ENCODE data around the gene QRFP.

DNA sequence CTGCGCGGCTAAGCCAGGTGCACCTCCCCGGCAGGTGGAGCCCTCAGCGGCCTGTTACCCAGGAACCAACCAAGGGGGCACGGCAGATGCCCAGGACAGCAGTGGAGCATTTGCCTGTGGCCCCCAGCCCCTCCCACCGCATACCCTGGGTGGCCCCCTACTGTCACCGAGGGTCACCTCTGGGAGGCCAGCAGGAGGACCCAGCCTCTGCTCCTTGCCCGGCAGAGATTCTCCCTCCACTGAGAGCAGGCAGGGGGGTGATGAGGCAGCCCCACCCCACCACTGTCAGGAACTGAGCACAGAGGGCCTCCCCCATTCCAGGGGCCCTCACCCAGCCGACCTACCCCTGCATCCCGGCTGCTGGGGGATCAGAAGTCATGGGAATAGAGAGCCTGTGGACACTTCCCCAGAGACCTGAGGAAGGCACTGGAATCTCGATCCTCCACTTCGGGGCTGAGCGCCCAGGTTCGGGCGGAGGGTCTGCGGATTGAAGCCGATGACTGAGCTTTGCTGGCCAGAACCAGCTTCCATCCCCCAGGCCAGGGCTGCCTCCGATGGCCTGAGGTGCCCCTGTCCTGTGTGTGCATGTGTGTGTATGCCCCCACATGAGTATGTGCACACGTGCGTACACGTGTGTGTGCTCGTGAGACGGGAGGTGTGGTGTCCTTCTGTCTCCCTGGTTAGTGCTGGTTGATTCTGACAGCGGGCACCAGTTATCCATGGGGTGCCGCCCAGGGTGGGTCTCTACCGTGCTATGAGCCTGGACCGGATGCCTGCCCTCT is at the start of gene QRFP:
- no peak for TF ChIP-seq CTCF (IDR thresholded peaks at IDR 0.05; ENCODE audit: low read depth, low read length)
- TF ChIP-seq MAX (IDR thresholded peaks at IDR 0.05; ENCODE audit: low read depth, low read length) = no peak

All from NB4 (cell line).